NCI-H2029 treated with DMSO at 0.1 percent for 48 hours (cell line): ENCODE measurements around the gene LHFPL6.

Source experiments
- DNase-seq: peaks from one replicate; lab custom pipeline; 2025; lab: John Stamatoyannopoulos, UW

The LHFPL6 gene

DNA sequence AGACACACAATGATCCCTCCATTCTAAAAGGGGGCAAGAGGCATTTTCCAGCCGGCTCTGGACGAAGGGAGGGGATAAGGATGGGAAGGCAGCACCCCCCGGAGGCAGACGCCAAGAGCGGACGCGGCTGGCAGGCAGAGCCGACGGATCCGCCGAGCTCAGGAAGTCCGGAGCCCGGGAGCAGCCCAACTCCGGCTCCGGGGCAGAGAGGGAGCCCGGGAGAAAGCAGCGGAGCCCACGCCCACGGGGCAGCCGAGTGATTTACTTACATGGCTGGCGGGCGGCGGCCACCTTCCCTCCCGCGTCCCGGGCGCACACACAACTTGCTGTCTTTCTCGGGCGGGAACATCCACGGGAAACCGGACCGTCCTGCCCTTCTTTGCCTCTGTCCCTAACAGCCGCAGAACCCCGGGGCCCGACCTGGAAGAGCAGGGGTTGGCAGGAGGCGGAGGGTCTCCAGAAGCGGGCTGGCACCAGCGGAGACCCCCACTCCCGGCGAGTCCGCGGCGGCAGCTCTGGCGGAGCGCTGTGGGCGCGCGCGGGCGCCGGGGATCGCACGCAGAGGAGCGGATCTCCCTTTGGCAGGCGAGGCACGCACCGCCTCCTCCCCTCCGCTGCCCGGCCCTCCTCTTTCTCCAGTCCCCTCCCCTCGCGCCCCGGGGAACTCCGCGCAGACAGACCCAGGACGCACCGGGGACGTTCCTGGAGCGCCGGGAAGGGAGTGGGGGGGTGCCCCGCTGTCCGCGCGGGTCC lies at the start of gene LHFPL6:
Gene LHFPL6, minus strand, starts transcription at position 580 of the 753 bp plus-strand sequence.
- no peak for DNase-seq

DNA sequence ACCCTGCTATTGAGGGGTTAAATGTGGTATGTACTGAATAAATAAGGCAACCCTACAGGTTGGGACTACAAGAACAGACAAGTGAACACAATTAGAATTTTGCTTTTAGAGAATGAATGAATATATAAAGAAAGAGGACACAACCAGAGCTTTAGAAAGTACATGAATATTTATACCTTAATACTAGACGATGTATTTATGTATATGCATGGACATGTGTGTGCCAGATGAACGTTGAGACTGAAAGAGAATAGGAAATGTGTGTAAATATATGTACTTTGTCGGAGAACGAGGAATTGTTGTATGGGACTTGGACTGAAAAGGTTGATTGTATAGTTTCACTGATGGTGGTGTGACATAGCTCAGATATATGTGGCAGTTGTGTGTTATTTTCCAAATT lies 43.1 kb upstream of the LHFPL6 start:
- no peak for DNase-seq

- DNase-seq: no peak
Observed at GRCh38 chr13:39641645-39642044, 38.7 kb upstream of the LHFPL6 start.

DNA sequence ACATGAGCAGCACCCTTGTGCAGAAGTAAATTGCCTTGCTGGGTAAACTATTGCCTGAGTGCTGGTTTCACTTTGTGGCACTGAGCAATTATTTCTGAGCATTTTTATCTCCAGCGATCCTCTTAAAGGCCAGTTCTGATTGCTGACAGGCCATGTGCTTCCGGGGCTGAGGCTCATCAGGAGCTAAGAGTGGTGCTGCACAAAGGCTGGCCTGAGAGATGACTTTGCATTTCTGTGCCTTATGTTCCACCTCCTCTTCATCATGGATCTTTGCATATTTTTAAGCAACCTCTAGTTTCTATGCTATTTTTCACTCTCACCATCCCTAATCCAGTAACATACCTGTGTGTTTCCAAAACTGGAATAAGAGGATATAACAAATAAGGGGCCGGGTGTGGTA lies 34.9 kb upstream of the LHFPL6 start:
- no peak for DNase-seq

- no peak for DNase-seq
Observed at GRCh38 chr13:39635564-39635963, 32.6 kb upstream of the LHFPL6 start.

DNA sequence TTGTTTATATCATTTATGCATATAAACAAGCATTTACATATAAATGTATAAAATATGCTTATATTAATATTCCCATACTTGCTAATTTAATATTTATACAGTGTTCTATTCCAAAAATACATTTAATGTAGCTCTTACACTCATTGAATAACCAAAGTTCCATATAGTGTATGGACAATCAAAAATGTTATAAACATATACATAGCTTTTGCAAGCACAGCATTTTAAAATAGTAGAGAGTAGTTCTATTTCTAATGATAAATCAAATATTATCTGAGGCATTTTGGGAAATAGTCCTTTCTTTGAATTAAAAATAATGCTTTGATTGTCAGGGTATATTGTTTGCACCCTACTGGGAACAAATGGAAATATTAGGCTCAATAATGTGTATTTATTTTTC lies 30.0 kb upstream of the LHFPL6 start:
- DNase-seq: no peak

DNA sequence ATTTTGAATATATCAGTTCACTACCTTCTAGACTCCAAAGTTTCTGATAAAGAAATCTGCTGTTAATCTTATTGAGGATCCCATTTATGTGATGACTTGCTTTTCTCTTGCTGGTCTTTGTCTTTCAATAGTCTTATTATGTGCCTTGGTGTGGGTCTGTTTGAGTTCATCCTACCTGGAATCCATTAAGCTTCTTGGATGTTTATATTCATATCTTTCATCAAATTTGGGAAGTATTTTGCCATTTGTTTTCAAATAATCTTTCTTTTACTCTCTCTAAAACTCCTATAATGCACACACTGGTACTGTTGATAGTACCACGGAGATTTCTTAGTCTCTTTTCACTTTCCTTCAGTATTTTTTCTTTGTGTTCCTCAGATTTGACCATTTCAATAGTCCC lies 28.3 kb upstream of the LHFPL6 start:
- DNase-seq: no peak

- no peak for DNase-seq
Observed at GRCh38 chr13:39623466-39623865, 20.5 kb upstream of the LHFPL6 start.

DNA sequence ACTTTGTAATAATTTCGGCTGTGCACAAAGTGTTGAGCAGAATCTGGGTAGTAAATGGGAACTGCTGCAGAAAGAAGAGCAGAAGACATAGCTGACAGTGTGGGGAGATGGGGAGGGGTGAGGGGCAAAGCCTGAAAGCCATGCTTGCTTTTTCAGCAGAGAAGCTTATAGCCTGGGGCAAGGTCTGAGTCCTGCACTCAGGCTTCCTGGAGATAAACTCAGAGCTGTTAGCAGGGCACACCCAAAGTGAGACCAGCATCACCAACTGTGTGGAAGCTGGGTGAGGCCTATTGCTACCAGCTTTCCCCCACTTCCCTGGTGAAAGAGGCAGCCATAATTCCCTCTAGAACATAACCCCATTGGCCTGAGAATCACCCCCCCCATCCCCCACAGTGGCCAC lies 15.6 kb upstream of the LHFPL6 start:
- DNase-seq: no peak

DNA sequence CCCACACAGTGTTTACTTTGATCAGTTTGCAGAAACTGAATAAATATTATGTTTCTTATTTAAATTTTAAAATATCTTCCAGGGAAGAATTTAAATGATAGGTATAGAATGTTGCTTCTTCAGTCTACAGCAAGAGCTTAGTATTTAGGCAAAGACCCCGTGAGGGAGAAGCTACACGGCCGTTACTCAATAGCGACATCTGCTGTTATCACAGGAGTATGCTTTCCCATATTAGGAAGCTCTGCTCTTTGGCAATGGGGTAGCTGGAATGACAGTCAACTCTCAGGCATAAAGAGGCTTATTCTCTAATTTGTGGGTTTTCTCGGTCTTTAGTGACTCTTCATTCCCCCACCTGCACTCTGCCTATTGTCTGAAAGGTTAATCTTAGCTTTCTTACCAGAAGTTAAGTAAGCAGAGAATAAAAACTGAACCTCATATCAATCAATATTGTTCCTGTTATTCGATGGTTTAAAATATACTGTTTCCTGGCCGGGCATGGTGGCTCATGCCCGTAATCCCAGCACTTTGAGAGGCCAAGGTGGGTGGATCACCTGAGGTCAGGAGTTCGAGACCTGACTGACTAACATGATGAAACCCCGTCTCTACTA lies 13.2 kb upstream of the LHFPL6 start:
- DNase-seq: peak; percentile 21

DNA sequence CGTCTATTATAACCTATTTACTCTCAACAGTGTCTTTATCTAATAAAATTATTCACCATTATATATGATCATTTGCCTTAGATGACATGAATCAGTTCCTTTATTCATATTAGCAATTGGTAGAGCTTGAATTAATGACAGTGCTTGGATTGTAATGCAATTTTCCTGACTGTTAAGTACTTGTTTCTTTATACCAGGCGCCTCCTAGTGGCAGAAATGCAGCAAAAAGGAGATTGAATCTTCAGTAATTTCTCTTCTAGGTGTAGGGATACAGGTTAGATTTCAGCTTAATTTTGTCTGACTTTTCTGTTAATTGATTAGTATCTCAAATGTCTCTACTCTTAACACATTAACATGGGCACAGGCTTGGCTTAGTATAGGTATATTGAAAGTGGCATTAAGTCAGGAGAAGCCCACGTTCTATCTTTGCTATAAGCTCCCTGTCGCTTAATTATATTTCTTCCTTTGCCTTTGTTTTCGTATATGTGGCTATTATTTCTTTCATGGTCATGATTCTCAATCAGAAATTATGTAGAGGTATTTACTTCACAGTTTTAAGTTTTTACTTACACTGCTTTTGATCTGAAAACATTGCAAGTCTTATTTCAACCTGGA lies 9.1 kb upstream of the LHFPL6 start:
- DNase-seq: peak; percentile 31

DNA sequence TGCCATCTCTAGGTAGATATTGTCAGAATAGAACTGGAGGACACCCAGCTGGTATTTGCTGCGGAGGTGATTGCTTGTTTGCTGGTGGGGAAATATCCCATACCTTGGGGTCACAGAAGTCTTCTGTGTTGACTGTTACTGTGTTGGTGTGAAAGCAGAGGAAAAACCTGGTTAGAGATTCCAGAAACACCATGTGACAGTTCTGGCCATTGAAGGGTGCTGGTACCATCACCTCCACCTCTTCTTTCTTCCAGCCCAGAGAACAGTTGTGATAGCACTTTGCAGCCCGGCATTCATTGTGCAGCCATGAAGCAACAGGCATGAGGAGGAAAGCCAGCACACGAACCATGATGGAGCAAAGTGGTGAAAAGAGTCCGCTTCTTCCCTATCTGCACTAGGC lies 4.9 kb upstream of the LHFPL6 start:
- DNase-seq: no peak

DNA sequence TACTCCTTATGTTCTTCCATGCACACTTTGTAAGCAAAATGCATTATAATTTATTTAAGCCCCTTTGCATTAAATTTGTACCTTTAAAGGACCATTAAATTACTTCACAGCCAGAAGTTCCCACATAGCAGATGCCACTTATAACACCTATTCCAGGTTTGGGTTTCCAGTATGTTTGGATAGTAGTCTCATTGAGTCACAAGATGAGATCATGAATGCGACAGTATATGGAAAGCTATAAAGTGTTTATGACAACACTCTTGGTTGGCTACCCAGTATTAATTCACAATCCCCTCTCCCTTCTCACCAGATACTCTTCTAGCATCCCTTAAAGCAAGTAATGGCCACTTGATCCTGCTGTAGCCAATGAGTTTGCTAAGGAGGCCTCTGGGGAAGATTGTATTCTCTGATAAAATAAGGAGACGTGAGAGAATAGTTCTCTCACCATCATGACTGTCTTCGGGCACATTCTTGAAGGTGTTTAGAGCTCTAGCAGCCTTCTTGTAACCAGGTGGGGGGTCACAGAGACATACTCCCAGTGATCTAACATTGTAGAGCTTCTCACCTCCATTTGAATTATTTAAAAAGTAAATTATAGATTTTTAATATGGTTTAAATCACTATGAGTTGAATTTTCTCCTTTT lies 2.8 kb upstream of the LHFPL6 start:
- no peak for DNase-seq

DNA sequence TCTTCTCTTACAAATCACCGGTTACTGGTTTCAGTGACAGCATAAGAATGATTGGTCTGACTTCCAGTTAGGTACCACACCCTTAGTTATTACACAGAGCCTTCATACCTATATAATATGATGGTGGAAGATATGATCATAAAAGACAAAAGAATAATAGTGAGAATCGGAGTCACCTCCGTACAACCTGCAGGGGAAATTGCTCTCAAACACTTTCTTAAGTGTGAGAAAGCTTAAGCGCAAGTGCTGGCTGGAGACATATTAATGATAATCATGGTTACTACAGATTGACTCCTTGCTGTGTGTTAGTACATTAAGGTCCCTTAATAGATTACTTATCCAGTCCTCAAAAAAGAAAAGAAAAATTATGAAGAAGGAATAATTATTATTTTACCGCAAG lies 1.8 kb upstream of the LHFPL6 start:
- DNase-seq: no peak

DNA sequence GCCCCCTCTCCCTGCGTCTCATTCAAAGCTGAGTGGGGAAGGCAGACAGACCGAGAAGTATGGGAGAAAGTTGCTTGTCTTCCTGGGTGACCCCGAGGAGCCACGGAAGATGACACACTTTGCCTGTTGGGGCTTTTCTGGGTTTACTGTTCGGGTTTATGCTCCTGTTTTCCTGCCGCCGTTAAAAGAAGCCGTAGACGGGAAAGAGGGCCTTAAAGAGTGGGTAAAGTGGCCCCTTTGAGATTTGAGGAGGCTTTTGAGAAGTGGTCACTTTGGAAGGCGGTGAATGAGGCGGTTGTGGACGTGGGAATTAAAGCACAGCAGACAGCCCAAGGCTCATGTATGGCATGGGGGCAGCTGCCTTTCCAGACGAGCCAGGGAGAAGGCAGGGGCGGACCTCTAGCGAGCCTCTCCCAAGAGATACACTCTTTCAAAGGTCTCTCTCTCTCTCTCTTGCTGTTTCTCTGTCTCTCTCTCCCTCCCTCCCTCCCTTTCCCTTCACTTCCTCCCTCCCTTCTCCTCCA lies 493 bp upstream of the LHFPL6 start:
- no peak for DNase-seq

DNA sequence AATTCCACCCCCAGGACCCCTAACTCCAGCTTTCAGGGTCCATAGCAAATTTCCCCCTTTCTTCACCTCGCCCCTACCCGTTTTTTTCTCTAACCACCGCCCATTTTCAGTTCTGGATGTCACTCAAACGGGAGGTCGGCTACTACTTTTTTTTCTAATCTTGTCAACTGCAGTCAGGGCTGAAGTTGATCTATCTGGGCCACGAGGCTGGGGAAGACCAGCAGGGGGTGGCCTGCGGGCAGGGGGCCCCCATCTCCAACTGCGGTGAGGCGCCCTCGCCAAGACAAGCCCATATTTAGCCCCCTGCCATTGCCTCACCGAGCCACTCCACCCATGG lies 748 bp downstream of the LHFPL6 start:
- no peak for DNase-seq

DNA sequence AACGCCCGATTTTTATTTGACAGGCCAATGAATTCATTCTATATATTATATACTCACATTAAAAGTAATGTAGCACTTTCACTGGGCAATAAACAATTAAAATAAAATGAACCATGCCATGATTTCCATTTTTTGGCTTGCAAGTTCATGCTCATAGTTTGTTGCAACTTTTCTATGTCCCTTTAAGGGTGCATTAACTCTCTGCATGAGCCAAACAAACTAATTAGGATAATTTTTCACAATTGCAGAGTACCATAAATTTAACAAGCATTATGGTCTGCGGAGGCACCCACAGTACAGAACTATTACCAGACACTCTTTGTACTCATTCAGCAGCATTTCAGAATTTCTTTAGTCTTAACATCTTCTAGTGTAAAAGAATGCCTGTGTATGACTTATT lies 1.4 kb downstream of the LHFPL6 start:
- no peak for DNase-seq

DNA sequence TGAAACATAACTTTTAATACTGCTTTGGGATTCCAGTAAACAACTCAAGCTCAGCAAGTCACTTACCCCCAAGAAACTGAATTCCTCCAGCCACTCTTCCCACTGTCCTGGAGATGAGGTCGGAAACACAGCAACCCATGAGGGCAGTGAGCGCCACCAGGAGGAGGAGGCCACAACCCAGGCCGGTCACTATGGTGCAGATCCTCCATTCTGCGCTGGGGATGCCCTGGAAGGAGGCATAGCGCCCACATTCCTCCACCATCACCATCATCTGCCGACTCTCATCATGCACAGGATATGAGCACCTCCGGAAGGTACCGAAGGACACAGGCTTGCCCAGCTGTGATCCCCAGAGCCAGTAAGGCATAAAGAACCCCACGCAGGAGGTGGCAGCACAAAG lies 2.2 kb downstream of the LHFPL6 start:
- no peak for DNase-seq

GRCh38 chr13:39599842-39600241 lies 3.2 kb downstream of the LHFPL6 start:
- DNase-seq: no peak

GRCh38 chr13:39599012-39599411 lies 4.0 kb downstream of the LHFPL6 start:
- no peak for DNase-seq

- DNase-seq: no peak
Observed at GRCh38 chr13:39597838-39598237, 5.2 kb downstream of the LHFPL6 start.

DNA sequence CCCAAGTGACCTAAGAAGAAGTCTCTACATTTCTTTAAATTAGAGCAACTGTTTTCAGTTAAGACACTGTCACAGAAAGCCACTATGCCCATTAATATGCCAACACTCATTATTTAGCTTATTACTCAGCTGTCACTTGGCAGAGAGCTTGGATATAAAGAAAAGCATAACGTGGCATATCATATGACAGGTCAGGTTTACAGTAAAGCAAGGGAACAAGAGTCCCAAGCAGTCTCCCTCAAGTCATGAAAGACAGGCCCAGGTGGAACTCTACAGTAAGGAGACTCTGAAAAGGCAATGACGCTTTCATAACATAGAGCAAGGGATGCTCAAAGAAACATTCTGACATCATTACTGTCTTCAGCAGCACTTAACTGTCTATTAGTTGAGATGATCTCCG lies 6.3 kb downstream of the LHFPL6 start:
- no peak for DNase-seq

GRCh38 chr13:39596176-39596575 lies 6.8 kb downstream of the LHFPL6 start:
- DNase-seq: no peak
